B cell (primary cell): ENCODE measurements around the gene KCNK13. TPM values are rescaled to one million over a fixed set of nuclear protein-coding genes. Genes with fewer than 3 reads are reported as not detected.

Source experiments
- ATAC-seq: fragments of 200-7000 bp; cut with Tn5 transposase; one replicate; pipeline ENCODE4 v1.10.0; 2021; ENCODE audit warnings: low read depth, mild to moderate bottlenecking, moderate number of reproducible peaks, moderate library complexity
- CTCF ChIA-PET: fragments of 350-600 bp; sonication (Branson Sonifier 250); formaldehyde crosslinking; loops from one replicate; lab custom pipeline; 2021; ENCODE audit warnings: antibody characterized with exemption, inconsistent platforms; lab: Charles Lee
- POLR2A ChIA-PET: fragments of 350-600 bp; sonication (Branson Sonifier 250); formaldehyde crosslinking; loops from one replicate; lab custom pipeline; 2021; ENCODE audit warnings: antibody characterized with exemption; lab: Charles Lee
- DNase-seq: peaks from one replicate; pipeline ENCODE4 v3.0.0; 2013
- H2AFZ ChIP-seq: 2 replicates; pipeline ENCODE4 v1.6.1; 2012; ENCODE audit warnings: mild to moderate bottlenecking, low read depth, low read length; ENCODE audit not compliant: insufficient read depth, poor library complexity, severe bottlenecking
- H3K27ac ChIP-seq, 2 donors: 1 replicate in 1 of 2; 2 replicates in 1 of 2; pipeline ENCODE4 v1.5.1; 2012 to 2013; ENCODE audit warnings: low read length in 2 of 2, mild to moderate bottlenecking in 2 of 2, moderate library complexity in 1 of 2
- H3K27me3 ChIP-seq, 4 experiments: fragments of 200-600 bp in 1 of 4; sonication (generic) in 1 of 4; replicated peaks in 1 of 4; 1 replicate in 2 of 4; 2 replicates in 2 of 4; pipeline versions ENCODE4 v1.6.1 to v1.7.0; 2013 to 2016; ENCODE audit warnings: low read length in 3 of 4, mild to moderate bottlenecking in 2 of 4, mixed read lengths in 1 of 4, moderate library complexity in 1 of 4; ENCODE audit not compliant: insufficient read depth in 4 of 4, control insufficient read depth in 3 of 4; ENCODE audit errors: control extremely low read depth in 1 of 4
- H3K36me3 ChIP-seq, 2 experiments: replicated peaks in 1 of 2; 1 replicate in 1 of 2; 2 replicates in 1 of 2; pipeline versions ENCODE4 v1.6.1 to v1.7.1; 2013; ENCODE audit warnings: low read length in 1 of 2; ENCODE audit not compliant: insufficient read depth in 2 of 2, control insufficient read depth in 1 of 2; ENCODE audit errors: control extremely low read depth in 1 of 2, extremely low read depth in 1 of 2
- H3K4me1 ChIP-seq, 2 donors: fragments of 200-600 bp in 1 of 2; sonication (generic) in 1 of 2; 1 replicate in 1 of 2; 2 replicates in 1 of 2; pipeline versions ENCODE4 v1.5.1 to v1.6.1; 2013 to 2017; ENCODE audit warnings: low read length in 2 of 2; ENCODE audit not compliant: control insufficient read depth in 2 of 2, insufficient read depth in 2 of 2
- H3K4me2 ChIP-seq: replicated peaks from 2 replicates; pipeline ENCODE3; 2012; ENCODE audit warnings: mild to moderate bottlenecking, low read depth, low read length; ENCODE audit not compliant: poor library complexity, severe bottlenecking
- H3K4me3 ChIP-seq, 5 experiments: fragments of 200-600 bp in 1 of 5; sonication (generic) in 1 of 5; 1 replicate in 3 of 5; 2 replicates in 2 of 5; pipeline versions ENCODE4 v1.5.1 to v1.7.0; 2011 to 2016; ENCODE audit warnings: low read length in 4 of 5, mild to moderate bottlenecking in 4 of 5, low read depth in 2 of 5, control low read depth in 1 of 5, moderate library complexity in 1 of 5; ENCODE audit not compliant: insufficient read depth in 1 of 5; ENCODE audit errors: control extremely low read depth in 1 of 5, extremely low read depth in 1 of 5
- H3K79me2 ChIP-seq: fragments of 200-600 bp; sonication (generic); one replicate; pipeline ENCODE4 v1.6.0; 2016; ENCODE audit warnings: low read length; ENCODE audit not compliant: control insufficient read depth, insufficient read depth
- H3K9ac ChIP-seq: fragments of 200-600 bp; sonication (generic); 2 replicates; pipeline ENCODE4 v1.6.1; 2017; ENCODE audit warnings: mild to moderate bottlenecking, low read length, moderate library complexity
- H3K9me3 ChIP-seq, 3 donors: one replicate each; pipeline versions ENCODE4 v1.6.1 to v1.7.1; 2013; ENCODE audit warnings: low read length in 2 of 3; ENCODE audit not compliant: control insufficient read depth in 2 of 3, insufficient read depth in 1 of 3; ENCODE audit errors: control extremely low read depth in 1 of 3
- H4K20me1 ChIP-seq: 2 replicates; pipeline ENCODE4 v1.6.0; 2012; ENCODE audit warnings: mild to moderate bottlenecking, low read length; ENCODE audit not compliant: insufficient read depth, control insufficient read depth, poor library complexity, severe bottlenecking
- H3K27ac Mint-ChIP-seq: one replicate; pipeline ENCODE4 v1.8.0; 2021; ENCODE audit warnings: mixed read lengths
- H3K27me3 Mint-ChIP-seq: one replicate; pipeline ENCODE4 v1.8.0; 2021; ENCODE audit warnings: mixed read lengths
- H3K4me1 Mint-ChIP-seq: one replicate; pipeline ENCODE4 v1.8.0; 2021; ENCODE audit warnings: mixed read lengths
- H3K4me3 Mint-ChIP-seq: one replicate; pipeline ENCODE4 v1.8.0; 2021; ENCODE audit warnings: mixed read lengths
- H3K9me3 Mint-ChIP-seq: one replicate; pipeline ENCODE4 v1.8.0; 2022; ENCODE audit warnings: mixed read lengths; ENCODE audit not compliant: insufficient read depth
- EZH2 ChIP-seq: IDR thresholded peaks from 2 replicates; pipeline ENCODE4 v1.6.1; 2012; ENCODE audit warnings: borderline replicate concordance, low read depth, mild to moderate bottlenecking, moderate library complexity, low read length; ENCODE audit not compliant: insufficient read depth, poor library complexity, severe bottlenecking
- WGBS: methylation state at CpG from one replicate; pipeline ENCODE4 v1.1.5; 2013; ENCODE audit warnings: missing lambda C conversion rate; ENCODE audit not compliant: insufficient coverage; 5-methylcytosine and 5-hydroxymethylcytosine counted together
- intact Hi-C: fragments of 100-400 bp; cut with micrococcal nuclease; formaldehyde crosslinking; loops from one replicate; pipeline ENCODE4 v1.10.0; 2022
- polyA plus RNA-seq: library from polyadenylated mRNA; depleted of rRNA; stranded (reverse); fragments of >200 nt; gene quantifications from 2 replicates; pipeline ENCODE4 v1.2.3, GENCODE V29; 2012
- total RNA-seq, 2 donors: library from RNA; stranded (reverse); fragments of 120-200 nt in 1 of 2; gene quantifications; 1 replicate in 1 of 2; 2 replicates in 1 of 2; pipeline versions ENCODE4 v1.2.3 to v1.2.4, GENCODE V29; 2013 to 2022
- TF ChIP-seq, protein P1 (sequence below): fragments of 200-600 bp; IDR thresholded peaks from one replicate; pipeline ENCODE4 v1.8.0; 2022; ENCODE audit warnings: antibody characterized with exemption, mild to moderate bottlenecking

KCNK13 gene
- total and polyA plus RNA-seq, 2 donors (not counting 1 experiment from before 2014, with no cell fraction given), result 0.03 TPM; not detected in 1

DNA sequence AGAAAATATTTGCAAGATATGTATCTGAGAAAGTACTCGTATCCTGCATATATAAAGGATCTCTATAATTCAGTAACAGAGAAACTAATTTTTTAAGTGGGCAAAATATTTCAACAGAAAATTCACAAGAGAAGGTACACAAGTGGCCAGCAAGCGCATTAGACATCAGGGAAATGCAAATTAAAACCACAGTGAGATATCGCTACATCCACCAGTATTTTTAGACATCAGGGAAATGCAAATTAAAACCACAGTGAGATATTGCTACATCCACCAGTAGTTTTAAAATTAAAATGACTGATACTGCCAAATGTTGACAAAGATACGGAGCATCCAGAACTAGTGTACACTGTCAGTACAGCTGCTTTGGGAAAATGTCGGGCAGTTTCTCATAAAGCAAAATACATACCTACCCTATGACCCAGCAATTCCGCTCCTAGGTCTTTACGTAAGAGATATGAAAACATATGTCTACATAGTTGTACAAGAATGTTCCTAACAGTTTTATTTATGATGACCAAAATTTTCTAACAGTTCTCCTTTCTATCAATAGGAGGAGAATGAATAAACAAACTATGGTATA is 2.8 kb upstream of the KCNK13 start:
- Mint-ChIP-seq H3K27ac (no peak overlapping the region), H3K4me1 (peaks cover 28% of the 10 kb centered on the region), H3K27me3 (peaks cover 63% of the 10 kb centered on the region), H3K4me3 (peak overlapping the region; percentile 80), H3K9me3 (no peaks in the 10 kb centered on the region)
- Histone ChIP-seq H3K4me1 (peaks cover 25 to 40% of the 10 kb centered on the region in 2 donors), H3K36me3 (no peaks in the 10 kb centered on the region), H3K9ac (no peak overlapping the region), H3K4me3 (no peak overlapping the region), H3K4me2 (no peak overlapping the region), H3K79me2 (no peaks in the 10 kb centered on the region), H3K27me3 (peaks cover 0 to 37% (median 20%) of the 10 kb centered on the region in 4 experiments), H4K20me1 (no peaks in the 10 kb centered on the region), H2AFZ (no peak overlapping the region), H3K9me3 (peaks cover 0 to 16% (median 4%) of the 10 kb centered on the region in 3 donors), H3K27ac (no peak overlapping the region)
- 44% methylated on average over 4 of the region's 7 CpGs for WGBS
- TF ChIP-seq EZH2, result no peak
- TF ChIP-seq, protein P1, sequence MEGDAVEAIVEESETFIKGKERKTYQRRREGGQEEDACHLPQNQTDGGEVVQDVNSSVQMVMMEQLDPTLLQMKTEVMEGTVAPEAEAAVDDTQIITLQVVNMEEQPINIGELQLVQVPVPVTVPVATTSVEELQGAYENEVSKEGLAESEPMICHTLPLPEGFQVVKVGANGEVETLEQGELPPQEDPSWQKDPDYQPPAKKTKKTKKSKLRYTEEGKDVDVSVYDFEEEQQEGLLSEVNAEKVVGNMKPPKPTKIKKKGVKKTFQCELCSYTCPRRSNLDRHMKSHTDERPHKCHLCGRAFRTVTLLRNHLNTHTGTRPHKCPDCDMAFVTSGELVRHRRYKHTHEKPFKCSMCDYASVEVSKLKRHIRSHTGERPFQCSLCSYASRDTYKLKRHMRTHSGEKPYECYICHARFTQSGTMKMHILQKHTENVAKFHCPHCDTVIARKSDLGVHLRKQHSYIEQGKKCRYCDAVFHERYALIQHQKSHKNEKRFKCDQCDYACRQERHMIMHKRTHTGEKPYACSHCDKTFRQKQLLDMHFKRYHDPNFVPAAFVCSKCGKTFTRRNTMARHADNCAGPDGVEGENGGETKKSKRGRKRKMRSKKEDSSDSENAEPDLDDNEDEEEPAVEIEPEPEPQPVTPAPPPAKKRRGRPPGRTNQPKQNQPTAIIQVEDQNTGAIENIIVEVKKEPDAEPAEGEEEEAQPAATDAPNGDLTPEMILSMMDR, result no peak
- DNase-seq (no peak), ATAC-seq (no peak)
- POLR2A ChIA-PET, result no interaction called here
- intact Hi-C loops, result no loop called here
- CTCF ChIA-PET, result no interaction called here

DNA sequence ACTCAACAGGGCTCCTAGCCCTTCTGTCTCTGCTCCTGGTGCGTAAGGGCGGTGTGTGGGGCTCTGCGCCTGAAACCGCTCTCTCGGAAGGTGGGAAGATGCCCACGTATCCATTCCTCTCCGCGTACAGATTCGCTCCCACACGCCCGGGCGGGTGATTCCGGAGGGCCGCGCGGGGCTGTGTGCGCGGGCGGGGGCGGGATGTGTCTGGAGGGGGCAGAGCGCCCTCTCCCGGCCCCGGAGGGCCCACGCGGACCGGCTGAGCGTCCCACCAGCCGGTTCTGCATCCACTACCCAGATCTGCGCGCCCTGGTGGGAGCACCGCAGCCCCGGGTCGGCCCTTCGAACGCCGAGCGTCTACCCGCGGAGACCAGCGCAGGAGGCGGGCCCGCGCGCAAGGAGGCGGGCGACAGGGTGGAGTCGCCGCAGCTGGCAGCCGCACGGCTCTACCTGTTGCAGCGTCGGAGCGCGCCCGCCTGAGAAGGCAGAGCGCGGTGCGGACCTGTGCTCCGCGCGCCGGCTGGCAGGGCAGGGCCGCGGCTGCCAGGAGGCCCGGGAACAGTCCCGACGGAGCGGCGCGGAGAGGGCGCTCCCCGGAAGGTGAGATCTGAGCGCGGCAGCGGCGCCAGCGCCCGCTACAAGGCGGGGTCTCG is 1.4 kb upstream of the KCNK13 start:
- ChIA-PET CTCF (no interaction called here), POLR2A (no interaction called here)

More for the DNA sequence above, 1.4 kb upstream of the KCNK13 start:
- peaks cover 0 to 46% (median 23%) of the 10 kb centered on the region in 4 experiments for H3K27me3 ChIP-seq
- peaks cover 0 to 16% (median 4%) of the 10 kb centered on the region in 3 donors for H3K9me3 ChIP-seq
- intact Hi-C loops, result no loop called here
- H4K20me1 ChIP-seq, result no peaks in the 10 kb centered on the region
- H3K27ac Mint-ChIP-seq, result no peak overlapping the region
- H3K27me3 Mint-ChIP-seq, result peaks cover 62% of the 10 kb centered on the region
- H3K36me3 ChIP-seq, result no peaks in the 10 kb centered on the region
- no peaks in the 10 kb centered on the region for H3K9me3 Mint-ChIP-seq
- peak; percentile 49 for ATAC-seq
- H3K9ac ChIP-seq, result peak overlapping the region; percentile 39
- H3K4me3 ChIP-seq, result peak overlapping the region in 4 of 5 experiments; percentile 15 to 56 (median 39)
- peaks cover 25 to 40% of the 10 kb centered on the region in 2 donors for H3K4me1 ChIP-seq
- H3K79me2 ChIP-seq, result no peaks in the 10 kb centered on the region
- peak overlapping the region; percentile 83 for H3K4me2 ChIP-seq
- no peak for TF ChIP-seq EZH2
- TF ChIP-seq, protein P1, result no peak
- peak; percentile 42 for DNase-seq
- peak overlapping the region; percentile 55 for H2AFZ ChIP-seq
- H3K27ac ChIP-seq, result no peak overlapping the region
- peak overlapping the region; percentile 84 for H3K4me3 Mint-ChIP-seq
- H3K4me1 Mint-ChIP-seq, result peaks cover 28% of the 10 kb centered on the region
- WGBS, result 2% methylated on average over 79 of the region's 80 CpGs
